AG04449 (cell line): ENCODE results near the gene RPUSD3.
A peak's percentile ranks its signal among the peaks of the same experiment; 100 is the strongest.
"Not testable (repeated sequence)": the region's sequence is repeated elsewhere in the genome, so short reads cannot be mapped to it uniquely, and the experiment has no call there.

Experiments used
- CTCF ChIA-PET: fragments of 350-600 bp; formaldehyde crosslinking; extraction: SDS; loops from one replicate; lab custom pipeline; 2021; ENCODE audit warnings: antibody characterized with exemption; lab: Yijun Ruan, JAX
- POLR2A ChIA-PET: fragments of 400-600, 350-600 bp; formaldehyde crosslinking; extraction: SDS; loops from one replicate; lab custom pipeline; 2020; ENCODE audit warnings: antibody characterized with exemption, inconsistent platforms; lab: Yijun Ruan, JAX
- DNase-seq: peaks from one replicate; pipeline ENCODE4 v3.0.0-alpha.2; 2010; ENCODE audit warnings: low read depth, low spot score
- H3K4me3 ChIP-seq: 2 replicates; pipeline ENCODE4 v1.5.1; 2011; ENCODE audit warnings: low read depth, mild to moderate bottlenecking, control low read depth, low read length
- CTCF ChIP-seq: IDR thresholded peaks from one replicate; pipeline ENCODE4 v1.5.1; 2011; ENCODE audit warnings: mild to moderate bottlenecking, moderate library complexity, low read length, control low read depth, inconsistent platforms; ENCODE audit not compliant: insufficient read depth; ENCODE audit errors: missing control alignments

The RPUSD3 gene

GRCh38 chr3:9852528-9852927, 8.7 kb upstream of the RPUSD3 start:
- no peak overlapping the region for H3K4me3 ChIP-seq
- DNase-seq: no peak
- no peak for TF ChIP-seq CTCF
- POLR2A ChIA-PET: no interaction called here
- CTCF ChIA-PET: interaction anchor here (1.8 to 1.9 kb wide), 2 partner anchors 79 to 94 kb away, joined by 4 to 6 read pairs; no protein-coding TSS in a partner anchor

- DNase-seq, POLR2A ChIA-PET, H3K4me3 ChIP-seq: not testable (repeated sequence)
- CTCF ChIA-PET: interaction anchor here (0.9 to 1.9 kb wide), 3 partner anchors 40 to 94 kb away, joined by 3 to 6 read pairs (median 4); no protein-coding TSS in a partner anchor
Measured at GRCh38 chr3:9851926-9852325, 8.1 kb upstream of the RPUSD3 start.

GRCh38 chr3:9851383-9851782, 7.6 kb upstream of the RPUSD3 start:
- DNase-seq, POLR2A ChIA-PET, H3K4me3 ChIP-seq: not testable (repeated sequence)
- CTCF ChIA-PET: interaction anchor here (0.9 to 3.2 kb wide), 4 partner anchors 40 to 95 kb away, joined by 3 to 18 read pairs (median 5); no protein-coding TSS in a partner anchor

GRCh38 chr3:9848860-9849259, 5.1 kb upstream of the RPUSD3 start:
- H3K4me3 ChIP-seq, POLR2A ChIA-PET, DNase-seq: not testable (repeated sequence)
- CTCF ChIA-PET: interaction anchor here (0.7 to 3.2 kb wide), 17 partner anchors 8 to 98 kb away, joined by 3 to 18 read pairs (median 4); partner anchors contain the start of genes CRELD1 and IL17RC
- TF ChIP-seq CTCF: peak; percentile 26

GRCh38 chr3:9847870-9848269, 4.1 kb upstream of the RPUSD3 start:
- H3K4me3 ChIP-seq, POLR2A ChIA-PET, DNase-seq: not testable (repeated sequence)
- CTCF ChIA-PET: interaction anchor here (1.4 to 4.2 kb wide), 7 partner anchors 8 to 99 kb away, joined by 6 to 42 read pairs (median 12); partner anchors contain the start of gene CRELD1

GRCh38 chr3:9846931-9847488, 3.2 kb upstream of the RPUSD3 start:
- ChIA-PET POLR2A (no interaction called here), CTCF (interaction anchor here (0.9 to 4.2 kb wide), 4 partner anchors 11 to 99 kb away, joined by 4 to 42 read pairs (median 22); partner anchors contain the start of gene CRELD1)
- no peak for TF ChIP-seq CTCF
- H3K4me3 ChIP-seq: no peak overlapping the region
- no peak for DNase-seq

- H3K4me3 ChIP-seq: no peak overlapping the region
- ChIA-PET POLR2A (interaction anchor here (0.7 kb wide), 1 partner anchor 44 kb away, joined by 3 read pairs; the partner anchor contains the start of gene JAGN1), CTCF (interaction anchor here (1.0 to 4.2 kb wide), 4 partner anchors 10 to 100 kb away, joined by 3 to 42 read pairs (median 22); partner anchors contain the start of gene CRELD1)
- no peak for TF ChIP-seq CTCF
- DNase-seq: no peak
Measured at GRCh38 chr3:9846231-9846630, 2.4 kb upstream of the RPUSD3 start.
